Endothelial cell of umbilical vein (primary cell): ENCODE results near the gene PALD1. TPM values are rescaled to one million over a fixed set of nuclear protein-coding genes. Genes with fewer than 3 reads are reported as not detected.

Source experiments
- BruUV-seq: library from RNA; stranded (reverse); fragments of 400-500 nt; replicated peaks from 2 replicates; lab custom pipeline; 2021; lab: Mats Ljungman, UMichigan
- CTCF ChIA-PET: fragments of 300-600, 350-600 bp; sonication (Branson Sonifier 250); formaldehyde crosslinking; loops from one replicate; lab custom pipeline; 2021; ENCODE audit warnings: antibody characterized with exemption, inconsistent platforms; lab: Charles Lee
- POLR2A ChIA-PET: fragments of 300-600, 350-600 bp; sonication (Branson Sonifier 250); formaldehyde crosslinking; loops from one replicate; lab custom pipeline; 2021; ENCODE audit warnings: antibody characterized with exemption, inconsistent platforms; lab: Charles Lee
- DNase-seq: peaks from one replicate; pipeline ENCODE4 v3.0.0-alpha.2; 2011; ENCODE audit warnings: low read depth, low spot score
- FAIRE-seq: peaks from 2 replicates; lab custom pipeline; 2011; peaks lifted over from hg19 to GRCh38; lab: Jason Lieb, UNC
- H2AFZ ChIP-seq: 2 replicates; pipeline ENCODE4 v1.6.0; 2012; ENCODE audit warnings: low read depth, low read length, control low read depth, inconsistent platforms
- H3K27ac ChIP-seq: 2 replicates; pipeline ENCODE4 v1.5.1; 2011; ENCODE audit warnings: low read depth, mild to moderate bottlenecking, control low read depth, low read length, moderate library complexity; ENCODE audit not compliant: insufficient read depth
- H3K27me3 ChIP-seq, 2 experiments: 2 replicates each; pipeline versions ENCODE4 v1.6.0 to v1.6.1; 2011; ENCODE audit warnings: low read length in 2 of 2, mixed read lengths in 1 of 2; ENCODE audit not compliant: control insufficient read depth in 2 of 2, insufficient read depth in 2 of 2
- H3K36me3 ChIP-seq, 2 experiments: 2 replicates in 1 of 2; 3 replicates in 1 of 2; pipeline ENCODE4 v1.5.1; 2011; ENCODE audit warnings: low read length in 2 of 2, mild to moderate bottlenecking in 1 of 2, moderate library complexity in 1 of 2; ENCODE audit not compliant: control insufficient read depth in 2 of 2, insufficient read depth in 2 of 2; ENCODE audit errors: extremely low read depth in 1 of 2
- H3K4me1 ChIP-seq: 3 replicates; pipeline ENCODE4 v1.5.1; 2011; ENCODE audit warnings: mild to moderate bottlenecking, low read length; ENCODE audit not compliant: control insufficient read depth, insufficient read depth; ENCODE audit errors: extremely low read depth
- H3K4me2 ChIP-seq: 2 replicates; pipeline ENCODE4 v1.6.1; 2011; ENCODE audit warnings: low read length, control low read depth, mixed read lengths; ENCODE audit not compliant: insufficient read depth
- H3K4me3 ChIP-seq, 3 experiments: fragments of 200-600 bp in 1 of 3; sonication (generic), shearing (Covaris generic) in 1 of 3; replicated peaks in 1 of 3; 2 replicates each; pipeline ENCODE4 v1.5.1; 2011 to 2016; ENCODE audit warnings: control low read depth in 3 of 3, low read length in 3 of 3, mild to moderate bottlenecking in 2 of 3, inconsistent platforms in 1 of 3, low read depth in 1 of 3, moderate library complexity in 1 of 3; ENCODE audit not compliant: insufficient read depth in 1 of 3
- H3K79me2 ChIP-seq: 2 replicates; pipeline ENCODE4 v1.6.0; 2012; ENCODE audit warnings: low read length, inconsistent platforms; ENCODE audit not compliant: control insufficient read depth, insufficient read depth
- H3K9ac ChIP-seq: replicated peaks from 2 replicates; pipeline ENCODE3; 2011; ENCODE audit warnings: low read length, control low read depth; ENCODE audit not compliant: insufficient read depth; ENCODE audit errors: extremely low read depth
- H3K9me1 ChIP-seq: replicated peaks from 3 replicates; pipeline ENCODE4 v1.6.0; 2011; ENCODE audit warnings: mild to moderate bottlenecking, low read length; ENCODE audit not compliant: control insufficient read depth, insufficient read depth; ENCODE audit errors: extremely low read depth
- H3K9me3 ChIP-seq: replicated peaks from 2 replicates; pipeline ENCODE4 v1.5.1; 2012; ENCODE audit warnings: low read length, inconsistent platforms; ENCODE audit not compliant: control insufficient read depth, insufficient read depth
- H4K20me1 ChIP-seq: replicated peaks from 2 replicates; pipeline ENCODE3; 2011; ENCODE audit warnings: mild to moderate bottlenecking, low read length; ENCODE audit not compliant: control insufficient read depth, insufficient read depth; ENCODE audit errors: extremely low read depth
- CTCF ChIP-seq, 2 donors: IDR thresholded peaks; 1 replicate in 1 of 2; 2 replicates in 1 of 2; pipeline ENCODE4 v1.5.1; 2011; ENCODE audit warnings: low read length in 2 of 2, mild to moderate bottlenecking in 2 of 2, moderate library complexity in 2 of 2, control low read depth in 1 of 2, inconsistent platforms in 1 of 2, low read depth in 1 of 2; ENCODE audit not compliant: insufficient read depth in 1 of 2; ENCODE audit errors: extremely low read depth in 1 of 2
- EZH2 ChIP-seq: IDR thresholded peaks from 2 replicates; pipeline ENCODE4 v1.6.1; 2012; ENCODE audit warnings: borderline replicate concordance, low read depth, mild to moderate bottlenecking, moderate library complexity, low read length, inconsistent platforms; ENCODE audit not compliant: severe bottlenecking
- FOS ChIP-seq: IDR thresholded peaks from 2 replicates; pipeline ENCODE4 v1.6.1; 2011; ENCODE audit warnings: mild to moderate bottlenecking, low read length, moderate library complexity, borderline replicate concordance; ENCODE audit not compliant: insufficient read depth
- GATA2 ChIP-seq: IDR thresholded peaks from 2 replicates; pipeline ENCODE4 v1.7.0; 2011; ENCODE audit warnings: low read depth, mild to moderate bottlenecking, moderate library complexity, mixed read lengths, low read length; ENCODE audit not compliant: insufficient read length, insufficient read depth
- JUN ChIP-seq: IDR thresholded peaks from 2 replicates; pipeline ENCODE4 v1.6.1; 2011; ENCODE audit warnings: borderline replicate concordance, low read depth; ENCODE audit not compliant: insufficient read length, insufficient read depth
- MAX ChIP-seq: IDR thresholded peaks from 2 replicates; pipeline ENCODE4 v1.6.1; 2011; ENCODE audit not compliant: insufficient read depth, insufficient read length
- MYC ChIP-seq: IDR thresholded peaks from one replicate; pipeline ENCODE4 v1.6.1; 2011; ENCODE audit warnings: mild to moderate bottlenecking, low read depth, low read length
- POLR2A ChIP-seq: IDR thresholded peaks from 2 replicates; pipeline ENCODE4 v1.6.1; 2012; ENCODE audit warnings: low read depth, mild to moderate bottlenecking, control low read depth, low read length
- POLR2AphosphoS5 ChIP-seq: IDR thresholded peaks from 2 replicates; pipeline ENCODE4 v1.6.1; 2012; ENCODE audit warnings: low read depth, mild to moderate bottlenecking, control low read depth, low read length, moderate library complexity; ENCODE audit not compliant: insufficient read depth
- dilution Hi-C: fragments of 300-500 bp; cut with MboI; formaldehyde crosslinking; loops from one replicate; pipeline ENCODE4 v1.15.0; 2019; ENCODE audit warnings: low sequenced_read_pairs; ENCODE audit not compliant: extremely low pct_ligation_motif_present
- intact Hi-C: fragments of 100-400 bp; cut with micrococcal nuclease; formaldehyde crosslinking; loops from one replicate; pipeline ENCODE4 v1.10.0; 2022
- polyA plus RNA-seq, 4 experiments: library from polyadenylated mRNA; depleted of rRNA in 3 of 4; stranded (reverse) in 3 of 4; unstranded in 1 of 4; fragments of >200 nt; gene quantifications; 2 replicates each; pipeline versions ENCODE4 v1.2.1 to v1.2.3, GENCODE V29; 2011 to 2012; ENCODE audit warnings: missing spikeins in 1 of 4
- total RNA-seq: library from RNA; stranded (reverse); gene quantifications from 2 replicates; pipeline ENCODE4 v1.2.3, GENCODE V29; 2021

PALD1 gene
- total and polyA plus RNA-seq, 2 donors (not counting 3 experiments of a cell fraction or from before 2014, with no cell fraction given): 16.6 to 73.3 TPM

GRCh38 chr10:70564901-70565351, 86.4 kb downstream of the PALD1 start:
- Histone ChIP-seq H3K4me2 (no peak overlapping the region), H3K79me2 (no peaks in the 10 kb centered on the region), H3K9ac (no peak overlapping the region), H3K27me3 (no peaks in the 10 kb centered on the region), H3K9me1 (no peaks in the 10 kb centered on the region), H3K9me3 (no peaks in the 10 kb centered on the region), H3K27ac (no peak overlapping the region), H4K20me1 (no peaks in the 10 kb centered on the region), H3K4me1 (no peaks in the 10 kb centered on the region), H3K36me3 (no peaks in the 10 kb centered on the region), H3K4me3 (no peak overlapping the region), H2AFZ (no peak overlapping the region)
- DNase-seq (no peak), FAIRE-seq (no peak)
- CTCF ChIA-PET: interaction anchor here (0.9 kb wide), 1 partner anchor 104 kb away, joined by 3 read pairs; no protein-coding TSS in a partner anchor
- dilution Hi-C loops (no loop called here), intact Hi-C loops (no loop called here)
- TF ChIP-seq POLR2A (no peak), POLR2AphosphoS5 (no peak), CTCF (IDR thresholded peaks at IDR 0.05; ENCODE audit: extremely low read depth in 1 of 2, insufficient read depth in 1 of 2, low read depth in 1 of 2, low read length in 2 of 2) (no peak), MYC (no peak), JUN (no peak), FOS (no peak), GATA2 (no peak), EZH2 (no peak), MAX (no peak)
- POLR2A ChIA-PET: no interaction called here
- no TSS peak for BruUV-seq
